GM23338 (cell line): ENCODE results near the gene PANX3. TPM values are rescaled to one million over a fixed set of nuclear protein-coding genes. Genes with fewer than 3 reads are reported as not detected.

Source experiments
- ATAC-seq: fragments of 200-7000 bp; cut with Tn5 transposase; 3 replicates; pipeline ENCODE4 v1.9.1; 2020
- DNase-seq: peaks from one replicate; pipeline ENCODE4 v3.0.0-alpha.2; 2015; ENCODE audit warnings: low spot score
- H2AFZ ChIP-seq: fragments of 200-600 bp; sonication (generic); 2 replicates; pipeline ENCODE4 v1.8.0; 2016; ENCODE audit warnings: antibody characterized with exemption, mild to moderate bottlenecking, moderate library complexity
- H3F3A ChIP-seq: fragments of 200-600 bp; sonication (generic); replicated peaks from 2 replicates; pipeline ENCODE4 v1.8.0; 2017; ENCODE audit warnings: antibody characterized with exemption, mixed run types, low read depth
- H3K27ac ChIP-seq: fragments of 200-600 bp; sonication (generic); 2 replicates; pipeline ENCODE4 v1.6.1; 2016; ENCODE audit warnings: low read depth
- H3K27me3 ChIP-seq: fragments of 200-600 bp; sonication (generic); 2 replicates; pipeline ENCODE4 v1.8.0; 2016; ENCODE audit warnings: mild to moderate bottlenecking, mixed run types, moderate library complexity; ENCODE audit not compliant: insufficient read depth
- H3K36me3 ChIP-seq: fragments of 200-600 bp; sonication (generic); 2 replicates; pipeline ENCODE4 v1.8.0; 2016; ENCODE audit warnings: mild to moderate bottlenecking; ENCODE audit not compliant: insufficient read depth
- H3K4me1 ChIP-seq: fragments of 200-600 bp; sonication (generic); 2 replicates; pipeline ENCODE4 v1.8.0; 2016; ENCODE audit warnings: mild to moderate bottlenecking, moderate library complexity; ENCODE audit not compliant: insufficient read depth
- H3K4me2 ChIP-seq: fragments of 200-600 bp; sonication (generic); 2 replicates; pipeline ENCODE4 v1.7.1; 2017; ENCODE audit warnings: mixed run types
- H3K4me3 ChIP-seq: fragments of 200-600 bp; sonication (generic); 2 replicates; pipeline ENCODE4 v1.6.1; 2016; ENCODE audit warnings: mixed run types
- H3K79me2 ChIP-seq: fragments of 200-600 bp; sonication (generic); replicated peaks from 2 replicates; pipeline ENCODE4 v1.8.0; 2017; ENCODE audit warnings: mild to moderate bottlenecking; ENCODE audit not compliant: insufficient read depth
- H3K9me2 ChIP-seq: fragments of 200-600 bp; sonication (generic); 2 replicates; pipeline ENCODE4 v1.8.0; 2017; ENCODE audit not compliant: insufficient read depth
- H4K20me1 ChIP-seq: fragments of 200-600 bp; sonication (generic); replicated peaks from 2 replicates; pipeline ENCODE4 v1.8.0; 2017; ENCODE audit warnings: mild to moderate bottlenecking; ENCODE audit not compliant: insufficient read depth
- H3K27ac Mint-ChIP-seq: 2 replicates; pipeline ENCODE4 v1.8.0; 2020; ENCODE audit warnings: inconsistent platforms, mild to moderate bottlenecking, moderate library complexity, mixed read lengths
- H3K27me3 Mint-ChIP-seq: 3 replicates; pipeline ENCODE4 v1.8.0; 2022; ENCODE audit warnings: low read depth, mild to moderate bottlenecking, moderate library complexity, mixed read lengths, inconsistent platforms; ENCODE audit not compliant: insufficient read depth, poor library complexity
- H3K36me3 Mint-ChIP-seq: 3 replicates; pipeline ENCODE4 v1.8.0; 2021; ENCODE audit warnings: low read depth, mild to moderate bottlenecking, inconsistent platforms, moderate library complexity, mixed read lengths
- H3K4me1 Mint-ChIP-seq: 3 replicates; pipeline ENCODE4 v1.8.0; 2020; ENCODE audit warnings: mild to moderate bottlenecking, inconsistent platforms, mixed read lengths
- H3K4me3 Mint-ChIP-seq: 3 replicates; pipeline ENCODE4 v1.8.0; 2021; ENCODE audit warnings: moderate library complexity, mild to moderate bottlenecking, inconsistent platforms, mixed read lengths
- H3K9me3 Mint-ChIP-seq: 3 replicates; pipeline ENCODE4 v1.8.0; 2020; ENCODE audit warnings: moderate library complexity, mild to moderate bottlenecking, inconsistent platforms, mixed read lengths
- CREB1 ChIP-seq: fragments of 250-450 bp; sonication (Bioruptor Pico); IDR thresholded peaks from 2 replicates; pipeline ENCODE4 v1.5.0; 2020; ENCODE audit warnings: low read depth, mild to moderate bottlenecking, moderate library complexity
- EZH2 ChIP-seq: fragments of 200-600 bp; sonication (generic); IDR thresholded peaks from one replicate; pipeline ENCODE4 v1.8.0; 2017; ENCODE audit warnings: antibody characterized with exemption, mild to moderate bottlenecking, low read depth; ENCODE audit not compliant: unreplicated experiment
- EZH2phosphoT487 ChIP-seq: fragments of 200-600 bp; sonication (generic); IDR thresholded peaks from one replicate; pipeline ENCODE4 v1.8.1; 2018; ENCODE audit warnings: antibody characterized with exemption; ENCODE audit not compliant: unreplicated experiment
- JUNB ChIP-seq: IDR thresholded peaks from one replicate; pipeline ENCODE4 v1.6.1; 2016; ENCODE audit warnings: antibody characterized with exemption; ENCODE audit not compliant: unreplicated experiment
- NANOG ChIP-seq: IDR thresholded peaks from 2 replicates; pipeline ENCODE4 v1.6.1; 2016; ENCODE audit warnings: antibody characterized with exemption, borderline replicate concordance
- POLR2AphosphoS5 ChIP-seq: IDR thresholded peaks from 2 replicates; pipeline ENCODE4 v1.6.1; 2016; ENCODE audit warnings: antibody characterized with exemption, low read depth
- STAT1 ChIP-seq: IDR thresholded peaks from one replicate; pipeline ENCODE4 v1.6.1; 2016; ENCODE audit warnings: antibody characterized with exemption; ENCODE audit not compliant: unreplicated experiment
- ZNF114 ChIP-seq: fragments of 250-450 bp; sonication (Bioruptor Pico); IDR thresholded peaks from 2 replicates; pipeline ENCODE4 v1.5.0; 2020; ENCODE audit warnings: mild to moderate bottlenecking, moderate library complexity
- ZNF331 ChIP-seq: fragments of 250-450 bp; sonication (Bioruptor Pico); IDR thresholded peaks from 2 replicates; pipeline ENCODE4 v1.5.0; 2020; ENCODE audit warnings: low read depth, mild to moderate bottlenecking, moderate library complexity
- polyA plus RNA-seq: library from polyadenylated mRNA; unstranded; fragments of >200 nt; fragmentation: Nextera tagmentation; extraction: Ambion mirVana; gene quantifications from 2 replicates; pipeline ENCODE4 v1.2.1, GENCODE V29; 2016
- total RNA-seq: library from RNA; depleted of rRNA; stranded (reverse); fragments of >200 nt; shearing (Covaris generic); gene quantifications from 2 replicates; pipeline ENCODE4 v1.2.3, GENCODE V29; 2014
- TF ChIP-seq, protein P1 (sequence below): fragments of 250-450 bp; sonication (Bioruptor Pico); IDR thresholded peaks from 2 replicates; pipeline ENCODE4 v1.5.0; 2020; ENCODE audit warnings: mild to moderate bottlenecking, moderate library complexity
- TF ChIP-seq, protein P2 (sequence below): IDR thresholded peaks from one replicate; pipeline ENCODE4 v1.6.1; 2018; ENCODE audit warnings: antibody characterized with exemption; ENCODE audit not compliant: unreplicated experiment
- TF ChIP-seq, protein P3 (sequence below), 2 experiments: fragments of 200-600 bp in 1 of 2; sonication (generic) in 1 of 2; conservative IDR thresholded peaks; 2 replicates each; pipeline versions ENCODE4 v1.5.1 to v1.6.1; 2016 to 2017; ENCODE audit warnings: antibody characterized with exemption in 2 of 2, low read depth in 2 of 2, mild to moderate bottlenecking in 2 of 2, moderate library complexity in 1 of 2

PANX3 gene
- total and polyA plus RNA-seq, 2 experiments from 2014 or later = not detected

DNA sequence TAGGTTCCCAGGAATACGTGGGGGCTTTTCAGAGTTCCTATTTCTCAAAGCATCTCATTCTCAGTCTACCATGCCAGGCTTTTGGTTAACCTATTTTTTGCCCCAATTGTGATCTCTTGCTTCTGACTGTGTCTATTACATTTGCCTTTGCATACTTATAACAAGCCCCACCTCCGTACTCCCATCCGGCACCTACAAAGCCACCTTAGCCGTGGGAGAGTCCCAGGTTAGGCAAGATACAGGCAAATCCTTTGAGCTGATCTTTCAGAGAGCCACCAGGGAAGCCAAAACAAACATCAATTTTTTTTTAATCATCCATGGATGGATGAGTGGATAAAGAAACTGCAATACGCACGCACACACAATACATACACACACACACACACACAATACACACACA, 18.6 kb upstream of the PANX3 start (continued):
- TF ChIP-seq, protein P1, sequence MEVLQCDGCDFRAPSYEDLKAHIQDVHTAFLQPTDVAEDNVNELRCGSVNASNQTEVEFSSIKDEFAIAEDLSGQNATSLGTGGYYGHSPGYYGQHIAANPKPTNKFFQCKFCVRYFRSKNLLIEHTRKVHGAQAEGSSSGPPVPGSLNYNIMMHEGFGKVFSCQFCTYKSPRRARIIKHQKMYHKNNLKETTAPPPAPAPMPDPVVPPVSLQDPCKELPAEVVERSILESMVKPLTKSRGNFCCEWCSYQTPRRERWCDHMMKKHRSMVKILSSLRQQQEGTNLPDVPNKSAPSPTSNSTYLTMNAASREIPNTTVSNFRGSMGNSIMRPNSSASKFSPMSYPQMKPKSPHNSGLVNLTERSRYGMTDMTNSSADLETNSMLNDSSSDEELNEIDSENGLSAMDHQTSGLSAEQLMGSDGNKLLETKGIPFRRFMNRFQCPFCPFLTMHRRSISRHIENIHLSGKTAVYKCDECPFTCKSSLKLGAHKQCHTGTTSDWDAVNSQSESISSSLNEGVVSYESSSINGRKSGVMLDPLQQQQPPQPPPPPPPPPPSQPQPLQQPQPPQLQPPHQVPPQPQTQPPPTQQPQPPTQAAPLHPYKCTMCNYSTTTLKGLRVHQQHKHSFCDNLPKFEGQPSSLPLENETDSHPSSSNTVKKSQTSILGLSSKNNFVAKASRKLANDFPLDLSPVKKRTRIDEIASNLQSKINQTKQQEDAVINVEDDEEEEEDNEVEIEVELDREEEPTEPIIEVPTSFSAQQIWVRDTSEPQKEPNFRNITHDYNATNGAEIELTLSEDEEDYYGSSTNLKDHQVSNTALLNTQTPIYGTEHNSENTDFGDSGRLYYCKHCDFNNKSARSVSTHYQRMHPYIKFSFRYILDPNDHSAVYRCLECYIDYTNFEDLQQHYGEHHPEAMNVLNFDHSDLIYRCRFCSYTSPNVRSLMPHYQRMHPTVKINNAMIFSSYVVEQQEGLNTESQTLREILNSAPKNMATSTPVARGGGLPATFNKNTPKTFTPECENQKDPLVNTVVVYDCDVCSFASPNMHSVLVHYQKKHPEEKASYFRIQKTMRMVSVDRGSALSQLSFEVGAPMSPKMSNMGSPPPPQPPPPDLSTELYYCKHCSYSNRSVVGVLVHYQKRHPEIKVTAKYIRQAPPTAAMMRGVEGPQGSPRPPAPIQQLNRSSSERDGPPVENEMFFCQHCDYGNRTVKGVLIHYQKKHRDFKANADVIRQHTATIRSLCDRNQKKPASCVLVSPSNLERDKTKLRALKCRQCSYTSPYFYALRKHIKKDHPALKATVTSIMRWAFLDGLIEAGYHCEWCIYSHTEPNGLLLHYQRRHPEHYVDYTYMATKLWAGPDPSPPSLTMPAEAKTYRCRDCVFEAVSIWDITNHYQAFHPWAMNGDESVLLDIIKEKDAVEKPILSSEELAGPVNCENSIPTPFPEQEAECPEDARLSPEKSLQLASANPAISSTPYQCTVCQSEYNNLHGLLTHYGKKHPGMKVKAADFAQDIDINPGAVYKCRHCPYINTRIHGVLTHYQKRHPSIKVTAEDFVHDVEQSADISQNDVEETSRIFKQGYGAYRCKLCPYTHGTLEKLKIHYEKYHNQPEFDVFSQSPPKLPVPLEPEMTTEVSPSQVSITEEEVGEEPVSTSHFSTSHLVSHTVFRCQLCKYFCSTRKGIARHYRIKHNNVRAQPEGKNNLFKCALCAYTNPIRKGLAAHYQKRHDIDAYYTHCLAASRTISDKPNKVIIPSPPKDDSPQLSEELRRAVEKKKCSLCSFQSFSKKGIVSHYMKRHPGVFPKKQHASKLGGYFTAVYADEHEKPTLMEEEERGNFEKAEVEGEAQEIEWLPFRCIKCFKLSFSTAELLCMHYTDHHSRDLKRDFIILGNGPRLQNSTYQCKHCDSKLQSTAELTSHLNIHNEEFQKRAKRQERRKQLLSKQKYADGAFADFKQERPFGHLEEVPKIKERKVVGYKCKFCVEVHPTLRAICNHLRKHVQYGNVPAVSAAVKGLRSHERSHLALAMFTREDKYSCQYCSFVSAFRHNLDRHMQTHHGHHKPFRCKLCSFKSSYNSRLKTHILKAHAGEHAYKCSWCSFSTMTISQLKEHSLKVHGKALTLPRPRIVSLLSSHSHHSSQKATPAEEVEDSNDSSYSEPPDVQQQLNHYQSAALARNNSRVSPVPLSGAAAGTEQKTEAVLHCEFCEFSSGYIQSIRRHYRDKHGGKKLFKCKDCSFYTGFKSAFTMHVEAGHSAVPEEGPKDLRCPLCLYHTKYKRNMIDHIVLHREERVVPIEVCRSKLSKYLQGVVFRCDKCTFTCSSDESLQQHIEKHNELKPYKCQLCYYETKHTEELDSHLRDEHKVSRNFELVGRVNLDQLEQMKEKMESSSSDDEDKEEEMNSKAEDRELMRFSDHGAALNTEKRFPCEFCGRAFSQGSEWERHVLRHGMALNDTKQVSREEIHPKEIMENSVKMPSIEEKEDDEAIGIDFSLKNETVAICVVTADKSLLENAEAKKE = no peak
- TF ChIP-seq STAT1 (no peak), ZNF331 (no peak)

DNA sequence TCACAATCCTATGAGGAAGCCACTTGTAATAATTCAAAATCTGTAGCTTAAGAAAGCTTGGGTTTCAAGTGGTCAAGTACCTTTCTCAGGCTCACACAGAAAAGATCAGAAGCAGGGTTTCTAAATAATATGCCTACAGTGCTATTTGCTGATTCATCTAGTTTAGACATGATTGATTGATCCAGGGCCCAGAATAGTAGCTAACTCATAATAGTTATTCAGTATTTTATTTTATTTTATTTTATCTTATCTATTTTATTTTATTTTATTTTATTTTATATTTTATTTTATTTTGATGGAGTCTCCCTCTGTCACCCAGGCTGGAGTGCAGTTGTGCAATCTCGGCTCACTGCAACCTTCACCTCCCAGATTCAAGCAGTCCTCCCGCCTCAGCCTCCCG, 15.9 kb upstream of the PANX3 start:
- Histone ChIP-seq H3K9me2 (no peaks in the 10 kb centered on the region), H3K27me3 (no peaks in the 10 kb centered on the region), H3K79me2 (no peaks in the 10 kb centered on the region), H3K4me1 (0 out of 2 replicates have a peak, but pooled peaks cover 1% of the 10 kb centered on the region), H3K4me3 (no peak overlapping the region), H3F3A (no peaks in the 10 kb centered on the region), H4K20me1 (no peaks in the 10 kb centered on the region), H2AFZ (no peak overlapping the region), H3K4me2 (no peak overlapping the region), H3K36me3 (no peaks in the 10 kb centered on the region), H3K27ac (no peak overlapping the region)
- H3K27ac Mint-ChIP-seq = no peak overlapping the region
- no peak overlapping the region for H3K4me3 Mint-ChIP-seq
- no peaks in the 10 kb centered on the region for H3K9me3 Mint-ChIP-seq
- no peaks in the 10 kb centered on the region for H3K4me1 Mint-ChIP-seq
- DNase-seq (no peak), ATAC-seq (no peak)
- H3K27me3 Mint-ChIP-seq = no peaks in the 10 kb centered on the region
- H3K36me3 Mint-ChIP-seq = no peaks in the 10 kb centered on the region
- TF ChIP-seq ZNF331 (no peak), ZNF114 (no peak), JUNB (no peak), CREB1 (no peak), EZH2phosphoT487 (no peak), EZH2 (no peak), POLR2AphosphoS5 (no peak), NANOG (no peak)
- TF ChIP-seq, protein P2, sequence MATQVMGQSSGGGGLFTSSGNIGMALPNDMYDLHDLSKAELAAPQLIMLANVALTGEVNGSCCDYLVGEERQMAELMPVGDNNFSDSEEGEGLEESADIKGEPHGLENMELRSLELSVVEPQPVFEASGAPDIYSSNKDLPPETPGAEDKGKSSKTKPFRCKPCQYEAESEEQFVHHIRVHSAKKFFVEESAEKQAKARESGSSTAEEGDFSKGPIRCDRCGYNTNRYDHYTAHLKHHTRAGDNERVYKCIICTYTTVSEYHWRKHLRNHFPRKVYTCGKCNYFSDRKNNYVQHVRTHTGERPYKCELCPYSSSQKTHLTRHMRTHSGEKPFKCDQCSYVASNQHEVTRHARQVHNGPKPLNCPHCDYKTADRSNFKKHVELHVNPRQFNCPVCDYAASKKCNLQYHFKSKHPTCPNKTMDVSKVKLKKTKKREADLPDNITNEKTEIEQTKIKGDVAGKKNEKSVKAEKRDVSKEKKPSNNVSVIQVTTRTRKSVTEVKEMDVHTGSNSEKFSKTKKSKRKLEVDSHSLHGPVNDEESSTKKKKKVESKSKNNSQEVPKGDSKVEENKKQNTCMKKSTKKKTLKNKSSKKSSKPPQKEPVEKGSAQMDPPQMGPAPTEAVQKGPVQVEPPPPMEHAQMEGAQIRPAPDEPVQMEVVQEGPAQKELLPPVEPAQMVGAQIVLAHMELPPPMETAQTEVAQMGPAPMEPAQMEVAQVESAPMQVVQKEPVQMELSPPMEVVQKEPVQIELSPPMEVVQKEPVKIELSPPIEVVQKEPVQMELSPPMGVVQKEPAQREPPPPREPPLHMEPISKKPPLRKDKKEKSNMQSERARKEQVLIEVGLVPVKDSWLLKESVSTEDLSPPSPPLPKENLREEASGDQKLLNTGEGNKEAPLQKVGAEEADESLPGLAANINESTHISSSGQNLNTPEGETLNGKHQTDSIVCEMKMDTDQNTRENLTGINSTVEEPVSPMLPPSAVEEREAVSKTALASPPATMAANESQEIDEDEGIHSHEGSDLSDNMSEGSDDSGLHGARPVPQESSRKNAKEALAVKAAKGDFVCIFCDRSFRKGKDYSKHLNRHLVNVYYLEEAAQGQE = no peak
- TF ChIP-seq, protein P3, sequence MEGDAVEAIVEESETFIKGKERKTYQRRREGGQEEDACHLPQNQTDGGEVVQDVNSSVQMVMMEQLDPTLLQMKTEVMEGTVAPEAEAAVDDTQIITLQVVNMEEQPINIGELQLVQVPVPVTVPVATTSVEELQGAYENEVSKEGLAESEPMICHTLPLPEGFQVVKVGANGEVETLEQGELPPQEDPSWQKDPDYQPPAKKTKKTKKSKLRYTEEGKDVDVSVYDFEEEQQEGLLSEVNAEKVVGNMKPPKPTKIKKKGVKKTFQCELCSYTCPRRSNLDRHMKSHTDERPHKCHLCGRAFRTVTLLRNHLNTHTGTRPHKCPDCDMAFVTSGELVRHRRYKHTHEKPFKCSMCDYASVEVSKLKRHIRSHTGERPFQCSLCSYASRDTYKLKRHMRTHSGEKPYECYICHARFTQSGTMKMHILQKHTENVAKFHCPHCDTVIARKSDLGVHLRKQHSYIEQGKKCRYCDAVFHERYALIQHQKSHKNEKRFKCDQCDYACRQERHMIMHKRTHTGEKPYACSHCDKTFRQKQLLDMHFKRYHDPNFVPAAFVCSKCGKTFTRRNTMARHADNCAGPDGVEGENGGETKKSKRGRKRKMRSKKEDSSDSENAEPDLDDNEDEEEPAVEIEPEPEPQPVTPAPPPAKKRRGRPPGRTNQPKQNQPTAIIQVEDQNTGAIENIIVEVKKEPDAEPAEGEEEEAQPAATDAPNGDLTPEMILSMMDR (conservative IDR thresholded peaks at IDR 0.05; ENCODE audit: low read depth in 2 of 2) = no peak
